Measurements from ENCODE around the gene NECTIN3. TPM values are rescaled to one million over a fixed set of nuclear protein-coding genes. Genes with fewer than 3 reads are reported as not detected.

NECTIN3 gene
- total RNA-seq, 6 experiments from 2014 or later = 15.1 to 31.0 (median 23.1) TPM

GRCh38 chr3:111076732-111077131 lies 5.1 kb downstream of the NECTIN3 start:
- Histone ChIP-seq H3K4me3 (no peak overlapping the region), H3K27ac (no peak overlapping the region), H3K9me3 (no peaks in the 10 kb centered on the region), H3K4me1 (peaks cover 0 to 18% (median 2%) of the 10 kb centered on the region in 4 donors), H3K27me3 (no peaks in the 10 kb centered on the region), H3K36me3 (no peaks in the 10 kb centered on the region)
- WGBS (ENCODE audit: insufficient coverage, low coverage, low lambda C conversion rate, missing lambda C conversion rate) = 90% methylated on average over 3 of the region's 5 CpGs
- intact Hi-C loops (cut with DNase I) = loop anchor here in 1 of 2 donors (10.0 kb wide), 1 partner anchor 62 kb away; no protein-coding TSS in a partner anchor
- no peak for TF ChIP-seq CTCF (IDR thresholded peaks at IDR 0.05)
- TF ChIP-seq POLR2A (IDR thresholded peaks at IDR 0.05) = no peak
- no peak for DNase-seq
- ATAC-seq = no peak

- H3K27ac ChIP-seq = no peak overlapping the region
- no peak for TF ChIP-seq POLR2A (IDR thresholded peaks at IDR 0.05)
Observed at GRCh38 chr3:111077369-111077768, 5.8 kb downstream of the NECTIN3 start.

DNA sequence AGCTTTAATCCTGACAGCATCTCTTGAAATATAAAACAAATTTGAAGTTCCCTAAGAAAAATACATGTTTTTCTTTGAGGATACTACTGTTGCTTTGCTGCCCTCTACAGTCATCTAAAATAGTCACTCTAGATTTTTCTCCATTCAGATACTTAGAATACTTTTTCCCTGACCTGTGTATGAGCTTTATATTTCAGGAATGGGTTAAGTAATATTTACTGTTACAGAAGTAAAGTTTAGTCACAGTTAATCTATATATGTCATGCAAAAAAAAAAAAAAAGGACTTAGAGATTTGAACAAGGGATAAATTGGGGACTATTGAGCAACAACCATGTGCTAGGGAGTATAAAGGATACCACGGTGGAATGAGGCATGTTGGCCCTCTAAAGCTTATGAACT lies 8.8 kb downstream of the NECTIN3 start:
- no peak for TF ChIP-seq POLR2A (IDR thresholded peaks at IDR 0.05)
- peak; percentile 48 to 63 (median 62) for TF ChIP-seq CTCF (IDR thresholded peaks at IDR 0.05)
- no peaks in the 10 kb centered on the region for H3K9me3 ChIP-seq
- no peak overlapping the region for H3K4me3 ChIP-seq
- no peaks in the 10 kb centered on the region for H3K36me3 ChIP-seq
- peaks cover 0 to 15% (median 7%) of the 10 kb centered on the region in 4 donors for H3K4me1 ChIP-seq
- no peaks in the 10 kb centered on the region for H3K27me3 ChIP-seq
- intact Hi-C loops (cut with DNase I) = no loop called here
- no peak for DNase-seq
- 0% methylated on average over 1 of the region's 1 CpG for WGBS (ENCODE audit: insufficient coverage, low coverage, low lambda C conversion rate, missing lambda C conversion rate)
- no peak overlapping the region for H3K27ac ChIP-seq
- peak; percentile 60 to 75 (median 64) for ATAC-seq

More at GRCh38 chr3:111077369-111077768, 5.8 kb downstream of the NECTIN3 start:
- no peaks in the 10 kb centered on the region for H3K9me3 ChIP-seq
- H3K27me3 ChIP-seq = no peaks in the 10 kb centered on the region
- intact Hi-C loops (cut with DNase I) = loop anchor here in 1 of 2 donors (10.0 kb wide), 1 partner anchor 63 kb away; no protein-coding TSS in a partner anchor
- DNase-seq = no peak
- peak in 3 of 4 donors; percentile 12 to 42 (median 39) for ATAC-seq
- H3K36me3 ChIP-seq = no peaks in the 10 kb centered on the region
- peaks cover 0 to 18% (median 2%) of the 10 kb centered on the region in 4 donors for H3K4me1 ChIP-seq
- H3K4me3 ChIP-seq = no peak overlapping the region
- WGBS (ENCODE audit: insufficient coverage, low coverage, low lambda C conversion rate, missing lambda C conversion rate) = 40% methylated on average over 2 of the region's 2 CpGs

GRCh38 chr3:111081008-111081545 lies 9.5 kb downstream of the NECTIN3 start:
- Histone ChIP-seq H3K27me3 (no peaks in the 10 kb centered on the region), H3K36me3 (no peaks in the 10 kb centered on the region), H3K27ac (no peak overlapping the region), H3K4me3 (no peak overlapping the region), H3K4me1 (peaks cover 0 to 15% (median 7%) of the 10 kb centered on the region in 4 donors), H3K9me3 (no peaks in the 10 kb centered on the region)
- WGBS (ENCODE audit: insufficient coverage, low coverage, low lambda C conversion rate, missing lambda C conversion rate) = 66% methylated on average over 3 of the region's 3 CpGs
- DNase-seq = no peak
- TF ChIP-seq CTCF (IDR thresholded peaks at IDR 0.05) = no peak
- no peak for TF ChIP-seq POLR2A (IDR thresholded peaks at IDR 0.05)
- no peak for ATAC-seq
- intact Hi-C loops (cut with DNase I) = no loop called here

GRCh38 chr3:111084911-111085310 lies 13.3 kb downstream of the NECTIN3 start:
- no peak for DNase-seq
- intact Hi-C loops (cut with DNase I) = no loop called here
- WGBS (ENCODE audit: insufficient coverage, low coverage, low lambda C conversion rate, missing lambda C conversion rate) = 45% methylated on average over 2 of the region's 2 CpGs
- no peak overlapping the region for H3K27ac ChIP-seq
- H3K27me3 ChIP-seq = no peaks in the 10 kb centered on the region
- no peak for TF ChIP-seq CTCF (IDR thresholded peaks at IDR 0.05)
- TF ChIP-seq POLR2A (IDR thresholded peaks at IDR 0.05) = no peak
- H3K9me3 ChIP-seq = no peaks in the 10 kb centered on the region
- H3K4me1 ChIP-seq = peaks cover 0 to 14% (median 6%) of the 10 kb centered on the region in 4 donors
- peak; percentile 80 to 88 (median 85) for ATAC-seq
- H3K36me3 ChIP-seq = no peaks in the 10 kb centered on the region
- no peak overlapping the region for H3K4me3 ChIP-seq
